ENCODE measurements around the gene PDLIM4.

Gene PDLIM4, protein sequence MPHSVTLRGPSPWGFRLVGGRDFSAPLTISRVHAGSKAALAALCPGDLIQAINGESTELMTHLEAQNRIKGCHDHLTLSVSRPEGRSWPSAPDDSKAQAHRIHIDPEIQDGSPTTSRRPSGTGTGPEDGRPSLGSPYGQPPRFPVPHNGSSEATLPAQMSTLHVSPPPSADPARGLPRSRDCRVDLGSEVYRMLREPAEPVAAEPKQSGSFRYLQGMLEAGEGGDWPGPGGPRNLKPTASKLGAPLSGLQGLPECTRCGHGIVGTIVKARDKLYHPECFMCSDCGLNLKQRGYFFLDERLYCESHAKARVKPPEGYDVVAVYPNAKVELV

DNA sequence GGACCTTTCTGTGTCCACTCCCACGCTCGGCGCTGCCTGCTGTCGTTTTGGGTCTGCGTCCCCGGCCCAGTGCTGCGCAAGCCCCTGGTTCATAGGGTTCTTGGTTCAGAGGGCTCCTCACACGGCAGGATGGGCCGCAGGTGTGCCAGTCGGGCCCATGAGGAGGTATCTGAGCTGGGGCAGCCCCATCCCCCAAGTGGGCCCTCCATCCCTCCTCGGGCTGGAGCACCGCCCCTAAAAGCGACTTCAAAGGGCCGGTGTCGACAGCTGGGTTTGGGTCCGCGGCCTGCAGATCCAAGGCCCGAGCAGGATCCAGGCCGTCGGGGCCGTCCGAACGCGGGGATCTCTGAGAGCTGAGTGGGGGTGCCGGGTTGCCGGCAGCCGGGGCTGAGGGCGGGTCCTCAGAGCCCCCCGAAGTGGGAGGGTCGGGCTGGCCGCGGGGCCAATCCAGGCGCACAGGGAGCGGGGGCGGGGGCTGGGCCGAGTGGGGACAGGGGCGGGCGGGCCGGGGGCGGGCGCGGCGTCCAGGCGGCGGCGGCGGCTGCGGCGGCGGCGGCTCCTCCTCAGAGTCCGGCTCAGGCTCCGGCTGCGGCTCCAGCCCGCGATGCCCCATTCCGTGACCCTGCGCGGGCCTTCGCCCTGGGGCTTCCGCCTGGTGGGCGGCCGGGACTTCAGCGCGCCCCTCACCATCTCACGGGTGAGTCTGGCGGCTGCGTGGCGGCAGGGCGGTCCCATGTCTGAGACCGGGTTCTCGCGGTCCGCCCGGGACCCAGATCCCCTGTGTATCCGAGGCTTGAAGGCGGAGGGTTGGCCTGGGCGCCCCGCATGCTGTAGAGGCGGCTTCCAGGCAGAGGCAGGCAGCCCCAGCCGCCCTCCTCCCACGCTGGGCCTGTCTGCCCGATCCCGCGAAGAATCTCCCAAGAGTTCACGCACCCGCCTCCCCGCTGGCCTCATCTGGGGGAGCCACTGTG, at the start of gene PDLIM4:
Gene PDLIM4, plus strand, starts transcription at position 566 of the 971 bp plus-strand sequence. Its CDS starts 39 bp downstream, at position 605.
- DNase-seq = no peak

DNA sequence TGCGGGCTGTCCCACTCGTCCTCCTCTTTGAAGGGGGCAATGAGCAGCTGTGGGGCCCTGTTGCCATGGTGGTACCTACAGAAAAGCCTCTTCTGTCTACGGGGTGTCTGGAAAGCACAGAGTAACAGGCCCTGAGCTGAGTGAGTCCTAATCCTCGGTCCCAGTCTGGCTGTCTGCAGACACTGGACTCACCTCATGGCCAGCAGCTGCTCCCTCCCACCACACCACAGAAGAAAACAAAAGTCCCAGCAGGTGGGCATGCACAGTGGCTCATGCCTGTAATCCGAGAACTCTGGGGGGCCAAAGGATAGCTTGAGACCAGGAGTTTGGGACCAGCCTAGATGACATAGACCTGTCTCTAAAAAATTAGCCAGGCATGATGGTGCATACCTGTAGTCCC, 49.7 kb upstream of the PDLIM4 start:
- no peak for DNase-seq

DNA sequence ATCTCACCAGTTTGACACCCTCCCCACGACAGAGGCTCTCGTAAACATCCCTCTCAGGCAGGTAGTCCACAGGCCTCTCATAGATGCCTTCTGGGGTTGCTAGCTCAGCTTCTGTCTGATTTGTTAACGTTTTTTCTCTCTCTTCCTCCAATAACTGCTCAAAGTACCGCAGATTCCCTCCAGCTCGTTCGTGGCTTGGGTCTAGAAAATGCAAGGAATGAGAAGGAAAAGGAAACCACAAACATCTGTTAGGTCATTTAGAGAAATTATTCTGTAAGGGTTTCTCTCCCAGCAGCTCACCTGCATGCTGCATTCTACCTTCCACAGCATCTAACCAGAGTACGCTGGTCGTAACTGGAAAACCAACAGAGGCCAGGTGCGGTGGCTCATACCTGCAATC, 48.4 kb upstream of the PDLIM4 start:
- no peak for DNase-seq

DNA sequence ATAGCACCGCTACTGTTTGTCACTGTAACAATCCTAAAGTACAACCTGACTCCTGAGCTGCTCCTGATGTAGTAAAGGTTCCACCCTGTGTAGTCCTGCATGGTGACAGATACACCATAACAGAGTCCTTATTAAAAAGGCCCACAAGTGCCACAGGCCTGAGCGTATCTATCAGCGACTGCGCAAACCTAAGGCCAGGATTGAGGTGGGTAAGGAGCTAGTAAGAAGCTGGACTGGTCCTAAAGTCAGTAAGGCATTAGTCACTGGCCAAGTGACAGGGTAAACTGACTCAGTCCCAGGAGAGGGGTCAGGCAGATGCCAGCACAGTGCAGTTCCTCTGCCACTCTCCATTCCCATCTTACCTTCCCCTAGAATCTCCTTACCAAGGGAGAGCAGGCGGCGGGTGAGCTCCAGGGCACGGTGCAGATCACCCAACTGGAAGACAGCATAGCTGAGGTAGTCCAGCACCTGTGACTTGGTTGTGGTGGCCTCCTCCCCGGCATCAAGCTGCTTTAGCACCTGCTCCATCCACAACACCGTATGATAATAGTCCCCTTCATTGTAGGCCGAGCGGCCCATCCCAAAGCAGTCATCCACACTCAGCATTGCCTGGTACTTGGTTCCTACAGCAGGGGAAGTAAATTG, 47.5 kb upstream of the PDLIM4 start:
- DNase-seq = no peak

DNA sequence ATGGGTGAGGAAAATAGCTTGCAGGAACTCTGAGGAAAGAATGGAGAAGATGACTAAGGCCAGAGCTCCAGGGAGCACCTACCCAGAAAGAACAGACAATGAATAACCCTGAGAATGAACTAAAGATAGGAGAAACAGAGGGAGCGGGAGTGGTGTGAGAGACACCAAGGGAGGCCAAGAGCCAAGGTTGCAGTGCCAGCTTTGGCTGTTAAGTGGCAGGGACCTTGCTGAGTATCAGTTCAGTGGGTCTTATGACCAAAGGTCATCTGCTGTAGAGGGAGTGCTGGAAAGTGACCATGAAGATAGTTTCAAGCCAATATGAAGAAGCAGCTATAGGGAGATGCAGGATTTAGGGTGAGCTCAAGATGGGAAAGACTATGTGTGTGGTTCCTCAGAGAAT, 46.6 kb upstream of the PDLIM4 start:
- DNase-seq = no peak

DNA sequence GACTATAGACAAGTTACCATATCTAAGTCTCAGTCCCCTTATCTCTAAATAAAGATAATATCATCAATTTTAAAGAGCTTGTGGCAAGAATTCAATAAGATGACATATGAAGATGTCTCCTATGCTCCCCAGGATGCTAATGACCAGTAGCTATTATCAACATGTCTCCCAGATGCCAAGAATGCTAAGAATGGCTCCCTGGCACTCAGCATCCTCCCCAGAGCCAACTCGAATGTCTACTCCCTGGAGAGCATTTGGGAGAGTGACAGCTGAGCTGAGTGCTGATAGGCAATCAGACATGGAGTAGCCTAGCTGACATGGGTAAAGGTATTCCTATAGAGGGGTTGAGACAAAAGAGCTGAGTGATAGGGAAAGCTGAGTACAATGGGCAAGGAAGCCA, 45.7 kb upstream of the PDLIM4 start:
- DNase-seq = no peak

DNA sequence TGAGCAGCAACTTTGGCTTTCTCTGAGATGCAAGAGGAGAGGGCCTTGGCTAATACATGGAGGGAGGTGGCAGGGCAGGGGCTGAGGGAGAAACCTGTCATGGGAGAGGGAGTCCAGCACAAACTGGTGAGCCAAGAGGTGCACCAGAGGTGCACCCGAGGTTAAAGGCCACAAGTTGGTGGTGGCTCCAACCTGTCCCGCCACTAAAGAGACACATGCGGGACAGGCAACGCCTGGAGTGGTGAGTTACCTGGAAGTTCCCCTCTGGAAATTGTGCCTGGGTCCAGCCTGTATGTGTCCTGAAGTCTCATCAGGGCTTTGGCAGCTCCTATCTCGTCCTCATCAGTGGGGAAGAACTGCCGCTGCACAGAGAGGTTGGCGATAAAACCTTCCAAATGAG, 43.8 kb upstream of the PDLIM4 start:
- no peak for DNase-seq

DNA sequence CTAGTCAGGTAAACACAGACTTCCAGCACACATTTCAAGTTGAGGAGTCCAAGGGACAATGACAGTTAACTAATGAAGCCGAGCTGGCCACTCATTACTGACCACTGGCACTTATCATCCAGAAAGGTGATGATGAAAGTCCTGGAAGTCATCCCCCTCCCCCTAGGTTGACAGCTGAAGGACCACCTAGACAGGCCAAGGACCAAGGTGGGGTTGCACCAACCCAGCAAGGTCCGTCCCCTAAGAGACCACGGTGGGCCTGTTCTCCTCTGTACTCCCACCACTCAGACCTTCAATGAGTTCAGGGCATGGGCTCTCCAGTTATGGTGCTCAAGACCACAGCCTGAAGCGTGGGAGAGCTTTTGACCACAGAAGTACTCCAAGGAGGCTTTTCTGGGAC, 43.0 kb upstream of the PDLIM4 start:
- DNase-seq = no peak

DNA sequence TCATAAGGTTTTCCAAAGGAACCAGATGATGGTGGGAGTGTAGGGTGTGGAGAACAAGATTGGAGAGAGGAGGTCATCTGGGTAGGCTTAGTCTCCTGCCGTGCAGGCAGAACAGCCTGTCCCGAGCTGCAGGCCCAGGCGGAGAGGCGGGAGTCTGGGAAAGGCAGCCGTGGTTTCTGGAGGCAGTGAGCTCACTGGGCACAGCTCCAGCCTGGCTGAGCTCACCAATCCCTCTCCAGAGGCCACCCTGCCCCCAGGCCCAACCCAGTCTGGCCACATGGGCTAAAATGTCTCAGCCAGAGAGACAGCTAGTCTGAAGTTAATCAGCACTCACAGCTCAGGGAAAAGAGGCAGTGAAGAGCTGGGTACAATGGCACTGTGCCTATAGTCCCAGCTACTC, 42.2 kb upstream of the PDLIM4 start:
- DNase-seq = no peak

DNA sequence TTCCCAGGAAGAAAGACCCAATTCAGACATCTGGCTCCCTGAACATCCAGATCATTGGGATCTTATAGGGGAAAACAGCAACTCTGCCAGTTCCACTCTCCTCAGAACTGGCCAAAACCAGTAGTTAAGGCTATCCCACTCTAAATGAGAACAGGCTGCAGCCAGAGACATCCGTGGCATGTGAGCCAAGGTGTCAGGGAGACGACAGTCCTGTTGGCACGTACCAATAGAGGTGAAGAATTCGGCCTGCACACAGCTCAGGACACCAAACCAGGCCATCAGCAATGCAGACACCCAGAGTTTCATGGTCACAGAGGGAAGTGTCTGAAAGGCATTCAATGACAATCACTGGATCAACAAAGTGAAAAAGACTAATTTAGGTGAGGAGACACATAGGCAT, 39.2 kb upstream of the PDLIM4 start:
- DNase-seq = no peak

DNA sequence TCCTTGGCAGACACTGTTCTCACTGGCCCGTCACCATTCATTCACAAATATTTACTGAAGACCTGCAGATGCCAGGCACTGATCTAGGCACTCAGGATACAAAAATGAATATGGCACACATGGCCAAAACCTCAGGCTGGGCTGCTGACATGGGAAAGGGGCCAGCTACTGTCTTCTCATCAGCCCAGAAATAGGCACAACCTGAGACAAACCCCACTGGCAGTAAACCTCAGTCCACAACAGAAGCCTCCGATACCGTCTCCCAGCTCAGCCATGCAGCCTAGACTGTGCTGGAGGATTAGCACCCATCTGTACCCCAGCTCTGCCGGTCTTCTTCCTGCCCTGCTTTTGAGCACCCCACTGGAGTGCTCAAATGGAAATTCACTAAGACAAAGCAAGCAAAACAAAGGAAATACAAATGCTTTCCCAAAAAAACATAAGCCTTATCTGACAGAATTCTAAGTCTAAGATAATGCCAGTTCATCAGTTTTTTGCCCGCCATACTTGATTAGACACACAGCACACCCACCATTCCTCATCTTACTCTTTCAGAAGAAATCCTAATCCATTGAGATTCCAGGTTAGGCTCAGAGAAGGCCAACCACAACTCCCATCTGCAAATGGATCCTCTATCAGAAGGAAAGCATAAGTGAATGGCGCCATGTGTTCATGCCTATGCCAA, 38.1 kb upstream of the PDLIM4 start:
- no peak for DNase-seq

DNA sequence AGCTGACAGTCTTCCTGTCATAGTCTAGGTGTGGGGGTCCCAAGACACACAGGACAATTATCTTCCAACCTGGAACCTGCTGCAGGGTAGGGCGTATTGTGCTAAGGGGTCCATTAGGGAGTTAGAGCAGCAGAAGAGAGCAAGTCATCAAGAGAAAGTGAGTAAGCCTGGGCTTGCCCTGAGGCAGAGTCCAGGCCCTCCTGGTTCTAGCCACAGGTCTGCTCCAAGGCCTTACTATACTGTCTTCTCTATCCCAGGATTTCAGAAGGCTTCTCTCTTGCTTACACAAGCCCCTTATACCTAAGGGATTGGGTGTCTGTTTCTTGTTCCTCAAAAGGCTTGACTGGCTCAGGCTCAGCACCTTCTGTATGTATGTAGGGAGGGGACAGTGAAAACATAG, 37.5 kb upstream of the PDLIM4 start:
- no peak for DNase-seq

DNA sequence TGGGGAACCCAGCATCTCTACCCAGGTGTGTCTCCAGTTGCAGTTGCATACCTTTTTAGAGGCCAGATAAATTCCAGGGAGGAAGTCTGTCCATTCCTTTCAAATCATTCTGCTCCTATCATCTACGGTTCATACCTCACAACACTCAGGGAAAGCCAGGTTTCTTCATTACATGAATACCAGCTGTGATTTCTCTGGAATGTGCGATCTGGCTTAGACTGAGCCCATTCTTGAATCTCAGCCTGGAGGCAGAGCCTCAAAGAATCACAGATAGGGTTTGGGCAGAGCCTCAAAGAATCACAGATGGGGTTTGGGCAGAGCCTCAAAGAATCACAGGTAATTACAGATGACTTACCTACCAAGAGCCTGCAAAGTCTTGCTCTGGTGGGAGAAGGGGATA, 37.0 kb upstream of the PDLIM4 start:
- no peak for DNase-seq

DNA sequence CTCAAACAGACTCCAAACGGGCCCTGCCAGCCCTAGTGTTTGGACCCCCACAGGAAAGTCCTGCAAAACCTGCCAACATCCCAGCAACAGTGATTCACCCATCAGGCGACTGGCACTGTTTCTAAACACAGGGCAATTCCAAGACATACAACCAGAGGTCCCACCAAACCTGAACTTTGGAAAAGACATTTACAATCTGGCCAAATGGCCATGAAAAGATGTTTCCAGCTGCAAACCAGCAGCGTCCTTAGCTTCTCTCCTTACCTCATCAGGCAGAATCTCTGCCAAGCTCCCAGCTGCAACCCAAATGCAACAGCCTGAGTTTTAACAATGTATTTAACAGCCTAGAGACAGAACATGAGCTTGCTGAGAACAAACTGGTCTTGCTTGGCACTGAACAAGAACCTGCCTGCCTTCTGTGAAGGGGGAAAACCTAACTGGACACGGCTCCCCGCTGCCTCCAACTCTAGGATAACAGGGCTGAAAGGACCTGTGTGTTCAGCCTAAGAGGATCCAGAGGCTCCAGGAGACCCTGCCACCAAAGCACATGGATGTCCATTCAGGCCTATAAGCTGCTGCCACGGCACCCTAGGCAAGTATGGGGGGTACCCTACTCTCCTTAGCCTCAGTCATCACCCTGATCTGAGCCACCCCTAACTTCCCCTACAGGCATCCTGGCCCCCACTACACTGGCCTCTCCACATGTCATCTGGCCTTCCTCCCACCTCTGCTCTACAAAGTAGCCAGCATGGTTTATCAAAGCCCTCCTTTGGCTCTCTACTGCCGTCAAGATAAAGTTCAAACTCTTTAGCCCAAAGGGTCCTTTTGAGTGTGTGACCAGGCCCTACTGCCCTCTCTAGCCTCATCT, 35.5 kb upstream of the PDLIM4 start:
- no peak for DNase-seq

DNA sequence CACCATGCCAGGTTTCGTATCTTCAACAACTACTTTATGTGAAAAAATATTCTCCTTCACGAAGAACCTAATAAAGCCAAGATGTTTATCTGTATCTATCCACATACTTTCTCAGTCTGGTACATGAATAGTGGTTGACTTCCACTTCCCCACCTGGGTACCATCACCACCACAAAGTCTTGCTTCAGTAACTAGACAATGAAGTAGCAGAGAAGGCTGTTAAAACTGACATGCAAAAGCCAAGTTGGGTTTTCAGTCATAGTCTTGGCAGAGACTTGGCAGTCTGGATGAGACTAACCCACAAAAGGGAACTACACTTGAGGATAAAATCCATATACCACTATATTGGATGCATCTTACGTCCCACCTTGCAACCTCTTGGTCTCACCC, 34.9 kb upstream of the PDLIM4 start:
- no peak for DNase-seq

DNA sequence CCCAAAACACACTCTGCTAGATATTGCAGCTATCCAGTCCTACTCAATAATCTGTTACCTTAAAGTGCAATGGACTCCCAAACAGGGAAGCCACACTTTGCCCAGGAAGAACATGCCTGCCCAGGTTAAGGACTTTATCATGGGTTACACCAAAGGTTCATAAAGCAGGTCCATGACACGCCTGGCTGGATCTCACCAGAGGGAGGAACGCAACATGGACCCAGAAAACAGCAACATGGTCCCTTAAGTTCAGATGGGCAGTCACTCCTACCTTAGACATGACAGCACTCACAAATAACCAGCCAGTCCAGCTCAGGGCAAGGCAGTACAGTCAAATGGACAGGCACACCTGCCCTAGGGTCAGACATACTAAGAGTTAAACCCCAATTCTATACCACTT, 33.6 kb upstream of the PDLIM4 start:
- no peak for DNase-seq

DNA sequence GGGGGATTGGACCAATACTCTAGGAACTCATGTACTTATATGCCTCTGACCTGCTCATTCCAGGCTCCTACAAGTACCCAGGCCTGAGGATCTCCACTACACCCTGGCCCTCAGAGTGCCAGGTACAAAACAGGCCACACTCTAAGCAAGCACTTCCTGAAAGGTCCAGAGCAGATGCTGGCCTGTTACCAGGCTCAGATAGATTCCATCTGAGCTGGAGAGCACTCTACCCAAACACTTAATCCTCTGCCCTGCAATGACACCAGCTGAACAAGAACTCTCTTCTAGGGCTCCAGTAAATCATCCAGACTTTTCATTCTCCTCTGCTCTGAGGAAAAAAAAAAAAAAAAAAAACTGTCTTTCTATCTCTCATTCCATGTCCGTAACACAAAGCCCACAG, 32.8 kb upstream of the PDLIM4 start:
- DNase-seq = no peak

DNA sequence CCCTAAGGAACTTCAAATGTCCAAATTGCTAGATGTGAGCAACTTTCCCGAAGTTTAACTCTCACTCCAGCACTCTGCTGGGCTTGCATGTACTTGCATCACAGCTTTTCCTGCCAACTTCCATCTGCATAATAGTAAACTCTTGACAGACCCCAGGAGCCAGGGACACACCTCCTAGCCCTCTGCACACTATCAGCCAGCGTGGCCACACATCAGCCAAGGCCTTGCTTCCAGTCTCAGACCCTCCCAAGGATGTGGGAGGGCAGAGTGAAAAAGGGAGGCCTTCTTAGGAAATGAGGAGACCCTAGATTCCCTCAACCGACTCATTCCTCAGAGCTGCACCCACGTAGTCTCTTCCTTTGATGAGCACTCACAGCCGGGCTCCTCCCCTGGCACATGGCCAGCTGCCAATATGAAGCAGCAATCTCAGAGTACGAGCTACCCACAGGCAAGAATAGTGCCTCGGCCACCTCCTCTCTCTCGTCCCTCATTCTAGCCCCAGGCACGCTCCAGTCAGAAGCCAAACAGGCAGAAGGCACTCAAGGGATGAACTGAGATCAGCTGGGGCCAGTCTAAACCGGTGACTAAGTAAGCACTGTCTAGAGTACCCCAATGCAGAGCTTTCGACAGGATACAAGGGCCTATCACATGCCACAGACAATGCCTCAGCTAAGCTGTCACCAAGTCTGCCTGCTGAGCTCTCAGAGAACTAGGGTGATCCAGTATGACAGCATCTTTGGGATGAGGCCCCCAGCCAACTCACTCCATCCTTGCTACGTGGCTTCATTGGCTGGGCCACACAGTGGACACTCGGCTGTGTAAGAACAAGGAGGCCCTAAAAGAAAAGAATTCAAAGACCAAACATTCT, 32.1 kb upstream of the PDLIM4 start:
- no peak for DNase-seq

DNA sequence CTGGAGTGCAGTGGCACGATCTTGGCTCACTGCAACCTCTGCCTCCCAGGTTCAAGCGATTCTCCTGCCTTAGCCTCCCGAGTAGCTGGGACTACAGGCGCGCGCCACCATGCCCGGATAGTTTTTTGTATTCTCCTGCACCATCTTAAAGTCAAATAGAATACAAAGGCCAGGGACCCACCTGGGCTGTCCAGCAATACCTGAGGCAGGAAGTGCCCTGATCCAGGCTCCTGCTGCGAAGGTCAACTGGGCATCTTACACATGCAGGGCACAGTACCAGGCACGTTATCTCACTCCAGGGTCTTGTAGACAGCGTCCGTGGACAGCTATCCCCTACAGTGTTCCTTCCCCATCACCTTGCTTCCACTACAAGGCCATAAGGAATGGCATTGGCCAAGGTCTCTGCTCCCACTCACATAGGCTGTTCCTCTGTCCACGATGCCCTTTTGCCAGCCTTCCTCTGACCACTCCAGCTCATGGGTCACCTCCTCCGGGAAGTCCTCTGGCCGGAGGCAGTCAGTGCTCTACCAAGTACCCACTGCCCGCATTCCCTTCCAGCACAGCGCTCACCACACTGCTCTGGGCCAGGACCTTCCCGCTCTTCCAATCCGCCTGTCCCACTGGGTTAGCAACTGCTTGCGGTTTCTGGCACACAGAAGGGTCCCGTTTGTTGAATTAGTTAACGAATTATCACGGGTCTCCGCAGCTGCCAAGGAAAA, 30.8 kb upstream of the PDLIM4 start:
- DNase-seq = no peak

DNA sequence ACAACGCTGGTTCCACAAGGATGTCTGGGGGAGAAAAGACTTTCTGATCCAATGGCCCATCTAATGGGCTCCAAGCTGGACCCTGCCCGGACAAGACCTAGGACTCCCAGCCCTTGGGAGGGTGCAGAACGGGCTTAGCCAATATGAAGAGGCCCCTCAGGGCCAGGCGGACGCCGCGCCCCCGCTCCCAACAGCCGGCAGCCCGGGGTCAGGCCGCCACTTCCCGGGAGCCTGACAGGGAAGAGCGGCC, 30.3 kb upstream of the PDLIM4 start:
- no peak for DNase-seq
